Measurements from ENCODE around the gene SH3TC2.

GRCh38 chr5:149039506-149039905 is 23.4 kb downstream of the SH3TC2 start:
- TF ChIP-seq CTCF (conservative IDR thresholded peaks at IDR 0.05; ENCODE audit: low read depth, low read length) (no peak), POLR2A (IDR thresholded peaks at IDR 0.05; ENCODE audit: low read depth, low read length) (no peak), CEBPB (IDR thresholded peaks at IDR 0.05; ENCODE audit: low read depth, low read length) (peak; percentile 55), RAD21 (IDR thresholded peaks at IDR 0.05; ENCODE audit: low read length) (no peak), BHLHE40 (IDR thresholded peaks at IDR 0.05; ENCODE audit: low read depth, low read length) (no peak), MAFK (IDR thresholded peaks at IDR 0.05; ENCODE audit: low read depth, low read length) (no peak), FOS (IDR thresholded peaks at IDR 0.05; ENCODE audit: low read depth, low read length) (no peak), USF2 (IDR thresholded peaks at IDR 0.05; ENCODE audit: low read depth, low read length) (no peak), RFX5 (IDR thresholded peaks at IDR 0.05; ENCODE audit: low read depth, low read length) (no peak), CHD1 (IDR thresholded peaks at IDR 0.05; ENCODE audit: low read depth, low read length) (no peak), SMC3 (IDR thresholded peaks at IDR 0.05; ENCODE audit: low read depth, low read length) (no peak), MXI1 (IDR thresholded peaks at IDR 0.05; ENCODE audit: borderline replicate concordance, low read depth, low read length) (no peak)

Measured in IMR-90 (cell line).